ENCODE data around the gene F2. TPM values are rescaled to one million over a fixed set of nuclear protein-coding genes. Genes with fewer than 3 reads are reported as not detected.

F2 gene
- polyA plus RNA-seq, 1 experiment = not detected

DNA sequence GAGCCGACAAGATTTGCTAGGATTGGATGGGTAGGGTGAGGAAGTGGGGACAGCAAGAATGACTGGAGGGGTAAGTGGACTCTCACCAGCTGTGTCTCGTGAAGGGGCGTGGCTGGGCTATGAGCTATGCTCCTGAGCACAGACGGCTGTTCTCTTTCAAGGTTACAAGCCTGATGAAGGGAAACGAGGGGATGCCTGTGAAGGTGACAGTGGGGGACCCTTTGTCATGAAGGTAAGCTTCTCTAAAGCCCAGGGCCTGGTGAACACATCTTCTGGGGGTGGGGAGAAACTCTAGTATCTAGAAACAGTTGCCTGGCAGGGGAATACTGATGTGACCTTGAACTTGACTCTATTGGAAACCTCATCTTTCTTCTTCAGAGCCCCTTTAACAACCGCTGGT, 19.9 kb downstream of the F2 start:
- no peak overlapping the region for H3K27ac ChIP-seq (ENCODE audit: low read depth, low read length)
- TF ChIP-seq, protein P1, sequence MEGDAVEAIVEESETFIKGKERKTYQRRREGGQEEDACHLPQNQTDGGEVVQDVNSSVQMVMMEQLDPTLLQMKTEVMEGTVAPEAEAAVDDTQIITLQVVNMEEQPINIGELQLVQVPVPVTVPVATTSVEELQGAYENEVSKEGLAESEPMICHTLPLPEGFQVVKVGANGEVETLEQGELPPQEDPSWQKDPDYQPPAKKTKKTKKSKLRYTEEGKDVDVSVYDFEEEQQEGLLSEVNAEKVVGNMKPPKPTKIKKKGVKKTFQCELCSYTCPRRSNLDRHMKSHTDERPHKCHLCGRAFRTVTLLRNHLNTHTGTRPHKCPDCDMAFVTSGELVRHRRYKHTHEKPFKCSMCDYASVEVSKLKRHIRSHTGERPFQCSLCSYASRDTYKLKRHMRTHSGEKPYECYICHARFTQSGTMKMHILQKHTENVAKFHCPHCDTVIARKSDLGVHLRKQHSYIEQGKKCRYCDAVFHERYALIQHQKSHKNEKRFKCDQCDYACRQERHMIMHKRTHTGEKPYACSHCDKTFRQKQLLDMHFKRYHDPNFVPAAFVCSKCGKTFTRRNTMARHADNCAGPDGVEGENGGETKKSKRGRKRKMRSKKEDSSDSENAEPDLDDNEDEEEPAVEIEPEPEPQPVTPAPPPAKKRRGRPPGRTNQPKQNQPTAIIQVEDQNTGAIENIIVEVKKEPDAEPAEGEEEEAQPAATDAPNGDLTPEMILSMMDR (IDR thresholded peaks at IDR 0.05; ENCODE audit: low read depth, low read length) = no peak
- ChIA-PET POLR2A (interaction anchor here (0.6 kb wide), 1 partner anchor 8 kb away, joined by 4 read pairs; no protein-coding TSS in a partner anchor), CTCF (no interaction called here)
- H3K4me3 ChIP-seq (ENCODE audit: low read depth, low read length) = no peak overlapping the region
- no peak for DNase-seq (ENCODE audit: low read depth, low spot score)
- H3K9me3 ChIP-seq (ENCODE audit: control insufficient read depth, insufficient read depth, low read length) = no peaks in the 10 kb centered on the region
- no peaks in the 10 kb centered on the region for H3K27me3 ChIP-seq (ENCODE audit: control insufficient read depth, insufficient read depth, low read length)

DNA sequence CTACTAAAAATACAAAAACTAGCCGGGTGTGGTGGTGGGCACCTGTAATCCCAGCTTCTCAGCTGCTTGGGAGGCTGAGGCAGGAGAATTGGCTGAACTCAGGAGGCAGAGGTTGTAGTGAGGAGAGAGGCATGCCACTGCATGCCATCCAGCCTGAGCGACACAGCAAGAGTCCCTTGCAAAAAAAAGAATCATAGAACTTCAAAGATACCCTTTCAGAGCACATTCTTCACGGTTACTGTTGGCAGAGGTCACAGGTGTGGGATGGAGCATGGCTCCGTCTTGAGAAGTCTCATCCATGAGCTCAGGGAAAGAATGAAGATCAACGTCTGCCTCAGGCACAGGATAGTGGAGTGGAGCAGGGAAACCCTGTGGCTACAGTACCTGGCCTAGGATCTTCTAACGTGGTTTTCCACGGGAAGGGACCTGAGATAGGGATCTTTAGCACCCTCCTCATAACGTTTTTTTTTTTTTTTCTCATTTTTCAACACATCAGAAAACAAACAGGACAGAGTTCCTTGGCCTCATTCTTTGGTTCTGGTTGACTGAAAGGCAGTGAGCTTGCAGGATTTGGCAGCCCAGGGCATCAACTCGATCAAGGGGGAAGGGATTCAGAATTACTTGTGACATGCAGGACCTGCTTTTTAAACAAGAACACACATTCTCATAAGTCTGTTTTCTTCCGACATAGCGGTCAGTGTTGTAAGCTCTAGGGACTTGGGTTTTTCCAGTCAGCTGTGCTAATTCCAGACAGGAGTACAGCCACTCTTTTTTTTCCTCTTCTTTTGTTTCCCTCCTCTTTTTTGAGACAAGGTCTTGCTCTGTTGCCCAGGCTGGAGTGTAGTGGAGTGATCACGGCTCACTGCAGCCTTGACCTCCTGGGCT, 22.8 kb downstream of the F2 start:
- H3K27ac ChIP-seq (ENCODE audit: low read depth, low read length) = peak overlapping the region; percentile 11
- H3K4me3 ChIP-seq (ENCODE audit: low read depth, low read length) = no peak overlapping the region
- POLR2A ChIA-PET = interaction anchor here (0.7 kb wide), 1 partner anchor 411 kb away, joined by 3 read pairs; no protein-coding TSS in a partner anchor
- H3K9me3 ChIP-seq (ENCODE audit: control insufficient read depth, insufficient read depth, low read length) = no peaks in the 10 kb centered on the region
- H3K27me3 ChIP-seq (ENCODE audit: control insufficient read depth, insufficient read depth, low read length) = no peaks in the 10 kb centered on the region
- CTCF ChIA-PET = no interaction called here
- no peak for DNase-seq (ENCODE audit: low read depth, low spot score)
- TF ChIP-seq, protein P1 (IDR thresholded peaks at IDR 0.05; ENCODE audit: low read depth, low read length) = no peak

DNA sequence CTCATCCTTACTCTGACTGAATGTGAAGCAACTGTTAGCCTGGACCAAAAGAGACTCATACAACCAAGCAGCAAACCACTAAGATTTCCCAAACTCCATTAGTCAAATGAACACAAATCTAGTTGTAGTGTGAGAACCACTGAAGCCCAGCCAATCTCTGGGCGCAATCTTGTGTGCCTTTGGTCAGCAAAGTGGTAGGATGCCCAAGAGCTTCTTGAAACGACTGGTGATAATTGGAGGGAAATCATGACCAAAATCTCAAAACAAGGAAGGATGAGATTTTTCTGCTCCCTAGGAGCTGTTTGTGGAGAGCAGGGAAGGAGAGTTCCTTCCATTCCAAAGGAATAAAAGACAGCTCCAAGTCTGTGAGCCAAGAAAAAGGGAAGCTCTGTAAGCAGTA, 24.0 kb downstream of the F2 start:
- ChIA-PET CTCF (interaction anchor here (0.6 kb wide), 1 partner anchor 571 kb away, joined by 3 read pairs; no protein-coding TSS in a partner anchor), POLR2A (interaction anchor here (0.9 kb wide), 1 partner anchor 42 kb away, joined by 4 read pairs; the partner anchor contains the start of genes ARHGAP1 and ZNF408)
- Histone ChIP-seq H3K27ac (ENCODE audit: low read depth, low read length) (no peak overlapping the region), H3K27me3 (ENCODE audit: control insufficient read depth, insufficient read depth, low read length) (no peaks in the 10 kb centered on the region), H3K4me3 (ENCODE audit: low read depth, low read length) (no peak overlapping the region), H3K9me3 (ENCODE audit: control insufficient read depth, insufficient read depth, low read length) (no peaks in the 10 kb centered on the region)
- TF ChIP-seq, protein P1 (IDR thresholded peaks at IDR 0.05; ENCODE audit: low read depth, low read length) = no peak
- DNase-seq (ENCODE audit: low read depth, low spot score) = no peak

DNA sequence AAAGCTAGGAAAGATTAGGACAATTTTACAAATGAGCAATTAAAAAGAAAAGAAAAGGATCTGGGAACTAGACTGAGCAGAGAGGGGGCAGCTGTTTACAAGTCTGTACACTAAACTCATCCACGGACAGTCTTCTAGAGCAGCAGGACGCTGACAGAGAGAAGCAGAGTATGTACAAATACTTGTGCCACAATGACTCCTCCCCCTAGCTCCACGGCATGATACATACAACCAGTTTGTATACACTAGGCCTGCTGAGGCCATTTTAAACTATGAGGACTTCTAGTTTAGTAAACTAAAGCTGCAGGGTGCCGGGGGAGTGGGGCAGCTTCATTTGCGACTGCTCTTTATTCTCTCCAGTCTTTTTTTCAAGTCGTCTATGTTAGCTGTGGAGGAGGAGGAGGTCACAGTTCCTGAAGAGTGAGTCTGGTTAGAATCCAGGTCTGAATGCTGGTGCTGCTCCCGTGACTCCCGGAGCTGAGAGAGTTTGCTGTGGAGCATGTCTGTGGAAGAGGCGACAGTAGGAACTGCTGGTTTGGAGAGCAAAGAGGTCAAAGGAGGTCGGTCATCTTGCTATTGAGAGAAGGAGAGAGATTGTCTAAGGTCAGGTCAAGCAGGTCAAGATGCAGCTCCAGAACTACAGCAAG, 24.8 kb downstream of the F2 start:
- TF ChIP-seq, protein P1 (IDR thresholded peaks at IDR 0.05; ENCODE audit: low read depth, low read length) = no peak
- POLR2A ChIA-PET = interaction anchor here (0.9 kb wide), 1 partner anchor 43 kb away, joined by 4 read pairs; the partner anchor contains the start of genes ARHGAP1 and ZNF408
- Histone ChIP-seq H3K9me3 (ENCODE audit: control insufficient read depth, insufficient read depth, low read length) (no peaks in the 10 kb centered on the region), H3K4me3 (ENCODE audit: low read depth, low read length) (no peak overlapping the region), H3K27ac (ENCODE audit: low read depth, low read length) (no peak overlapping the region), H3K27me3 (ENCODE audit: control insufficient read depth, insufficient read depth, low read length) (no peaks in the 10 kb centered on the region)
- CTCF ChIA-PET = interaction anchor here (0.5 to 1.0 kb wide), 3 partner anchors 43 to 112 kb away, joined by 3 to 5 read pairs (median 4); partner anchors contain the start of genes ARHGAP1 and ZNF408
- no peak for DNase-seq (ENCODE audit: low read depth, low spot score)
